ENCODE results near the gene MAML2. TPM values are rescaled to one million over a fixed set of nuclear protein-coding genes. Genes with fewer than 3 reads are reported as not detected.

MAML2 gene
- total and polyA plus RNA-seq, 4 donors = 3.8 to 41.8 (median 13.7) TPM

DNA sequence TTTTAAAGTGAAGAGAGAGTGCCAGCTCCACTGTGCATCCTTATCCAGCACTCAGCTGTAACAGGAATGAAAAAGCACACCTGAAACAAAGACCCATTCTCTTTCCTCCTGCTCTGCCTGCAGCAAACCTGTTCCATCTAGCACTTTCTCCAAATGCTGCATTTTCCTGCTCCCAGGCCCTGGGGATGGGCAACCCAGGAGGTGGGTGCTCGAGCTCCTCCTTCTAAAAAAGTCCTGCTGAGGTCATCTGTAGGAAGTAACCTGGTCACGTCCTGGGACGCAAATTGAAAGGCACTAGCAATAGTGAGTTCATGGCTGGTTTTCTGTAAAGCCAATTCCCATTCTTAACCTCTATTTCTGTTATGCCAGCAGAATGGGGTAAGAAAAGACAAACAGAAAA lies 173.7 kb downstream of the MAML2 start:
- Histone ChIP-seq H3K9ac (ENCODE audit: insufficient read depth in 1 of 2, low read length in 2 of 2) (peak overlapping the region in 1 of 2 donors; percentile 30), H3K27me3 (ENCODE audit: control insufficient read depth in 3 of 3, insufficient read depth in 3 of 3, low read length in 2 of 3) (no peaks in the 10 kb centered on the region), H3K27ac (ENCODE audit: low read depth in 1 of 2, low read length in 1 of 2) (peak overlapping the region in 1 of 2 donors; percentile 61), H3K36me3 (ENCODE audit: control insufficient read depth in 4 of 4, insufficient read depth in 4 of 4, low read length in 4 of 4) (no peaks in the 10 kb centered on the region), H3K4me1 (ENCODE audit: control insufficient read depth in 5 of 5, insufficient read depth in 5 of 5, low read length in 5 of 5) (peaks cover 0 to 22% (median 18%) of the 10 kb centered on the region in 5 donors), H3K9me3 (ENCODE audit: control insufficient read depth in 4 of 4, insufficient read depth in 3 of 4, low read length in 3 of 4) (no peaks in the 10 kb centered on the region), H3K4me3 (no peak overlapping the region)
- TF ChIP-seq CTCF (IDR thresholded peaks at IDR 0.05; ENCODE audit: control extremely low read depth, extremely low read depth) = no peak
- ATAC-seq (ENCODE audit: insufficient read depth, low FRiP score) = no peak
- DNase-seq = peak in 1 of 3 donors; percentile 44
- 76 to 77% methylated on average over 3 of the region's 3 CpGs for WGBS, 2 donors

DNA sequence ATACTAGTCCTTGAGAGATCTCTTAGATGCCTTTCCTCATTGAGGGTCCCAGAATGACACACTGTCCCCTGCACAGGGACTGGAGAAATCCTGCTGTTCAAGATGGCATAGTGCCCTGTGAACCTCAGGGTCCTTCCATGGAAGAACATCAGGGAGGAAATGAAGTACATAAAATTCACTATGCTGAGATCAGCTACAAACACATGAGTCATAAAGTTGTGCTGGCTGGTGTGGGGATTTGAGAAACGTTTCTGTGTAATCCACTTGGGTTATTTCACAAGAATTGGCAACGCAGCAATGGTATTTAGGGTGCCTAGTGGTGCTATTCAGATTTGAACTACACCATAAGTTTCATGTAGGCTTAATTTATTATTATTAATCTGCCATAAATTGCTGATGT lies 174.4 kb downstream of the MAML2 start:
- Histone ChIP-seq H3K27ac (ENCODE audit: low read depth in 1 of 2, low read length in 1 of 2) (peak overlapping the region in 1 of 2 donors; percentile 51), H3K27me3 (ENCODE audit: control insufficient read depth in 3 of 3, insufficient read depth in 3 of 3, low read length in 2 of 3) (no peaks in the 10 kb centered on the region), H3K9ac (ENCODE audit: insufficient read depth in 1 of 2, low read length in 2 of 2) (peak overlapping the region in 1 of 2 donors; percentile 51), H3K9me3 (ENCODE audit: control insufficient read depth in 4 of 4, insufficient read depth in 3 of 4, low read length in 3 of 4) (no peaks in the 10 kb centered on the region), H3K4me3 (no peak overlapping the region), H3K36me3 (ENCODE audit: control insufficient read depth in 4 of 4, insufficient read depth in 4 of 4, low read length in 4 of 4) (no peaks in the 10 kb centered on the region), H3K4me1 (ENCODE audit: control insufficient read depth in 5 of 5, insufficient read depth in 5 of 5, low read length in 5 of 5) (peaks cover under 1 to 22% (median 18%) of the 10 kb centered on the region in 5 donors)
- ATAC-seq (ENCODE audit: insufficient read depth, low FRiP score) (peak; percentile 75), DNase-seq (peak; percentile 42 to 93 (median 87))
- TF ChIP-seq CTCF (IDR thresholded peaks at IDR 0.05; ENCODE audit: control extremely low read depth, extremely low read depth) = no peak
- WGBS, 2 donors = 12 to 16% methylated on average over 2 of the region's 2 CpGs

DNA sequence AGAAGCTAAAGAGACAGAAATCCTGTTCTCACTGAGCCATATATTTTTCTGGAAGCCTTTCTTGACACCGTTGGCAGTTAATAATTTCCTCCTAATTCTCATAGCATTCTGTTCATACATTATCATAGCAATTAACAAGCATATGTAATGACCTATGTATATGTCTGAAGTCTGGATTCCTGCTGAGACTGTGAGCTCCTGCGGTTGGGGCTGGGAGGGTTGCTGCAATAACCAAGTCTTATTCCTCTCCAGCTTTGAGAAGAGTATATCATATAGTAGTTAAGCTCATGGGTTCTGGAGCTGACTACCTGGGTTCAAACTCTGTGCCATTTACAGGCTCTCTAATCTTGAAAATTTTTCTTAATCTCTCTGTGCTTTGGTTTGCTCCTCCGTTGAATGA lies 175.2 kb downstream of the MAML2 start:
- no peak for DNase-seq
- no peaks in the 10 kb centered on the region for H3K36me3 ChIP-seq (ENCODE audit: control insufficient read depth in 4 of 4, insufficient read depth in 4 of 4, low read length in 4 of 4)
- peaks cover 3 to 27% (median 22%) of the 10 kb centered on the region in 5 donors for H3K4me1 ChIP-seq (ENCODE audit: control insufficient read depth in 5 of 5, insufficient read depth in 5 of 5, low read length in 5 of 5)
- ATAC-seq (ENCODE audit: insufficient read depth, low FRiP score) = no peak
- no peak for TF ChIP-seq CTCF (IDR thresholded peaks at IDR 0.05; ENCODE audit: control extremely low read depth, extremely low read depth)
- no peak overlapping the region for H3K27ac ChIP-seq (ENCODE audit: low read depth in 1 of 2, low read length in 1 of 2)
- 89 to 97% methylated on average over 3 of the region's 3 CpGs for WGBS, 2 donors
- H3K27me3 ChIP-seq (ENCODE audit: control insufficient read depth in 3 of 3, insufficient read depth in 3 of 3, low read length in 2 of 3) = no peaks in the 10 kb centered on the region
- no peak overlapping the region for H3K9ac ChIP-seq (ENCODE audit: insufficient read depth in 1 of 2, low read length in 2 of 2)
- no peak overlapping the region for H3K4me3 ChIP-seq
- no peaks in the 10 kb centered on the region for H3K9me3 ChIP-seq (ENCODE audit: control insufficient read depth in 4 of 4, insufficient read depth in 3 of 4, low read length in 3 of 4)

GRCh38 chr11:96167203-96167758 lies 175.7 kb downstream of the MAML2 start:
- no peaks in the 10 kb centered on the region for H3K9me3 ChIP-seq (ENCODE audit: control insufficient read depth in 4 of 4, insufficient read depth in 3 of 4, low read length in 3 of 4)
- no peak overlapping the region for H3K4me3 ChIP-seq
- no peaks in the 10 kb centered on the region for H3K27me3 ChIP-seq (ENCODE audit: control insufficient read depth in 3 of 3, insufficient read depth in 3 of 3, low read length in 2 of 3)
- no peak for DNase-seq
- H3K36me3 ChIP-seq (ENCODE audit: control insufficient read depth in 4 of 4, insufficient read depth in 4 of 4, low read length in 4 of 4) = no peaks in the 10 kb centered on the region
- TF ChIP-seq CTCF (IDR thresholded peaks at IDR 0.05; ENCODE audit: control extremely low read depth, extremely low read depth) = no peak
- ATAC-seq (ENCODE audit: insufficient read depth, low FRiP score) = no peak
- no peak overlapping the region for H3K27ac ChIP-seq (ENCODE audit: low read depth in 1 of 2, low read length in 1 of 2)
- H3K4me1 ChIP-seq (ENCODE audit: control insufficient read depth in 5 of 5, insufficient read depth in 5 of 5, low read length in 5 of 5) = peaks cover 3 to 27% (median 22%) of the 10 kb centered on the region in 5 donors
- WGBS, 2 donors = 90 to 94% methylated on average over 4 of the region's 4 CpGs
- H3K9ac ChIP-seq (ENCODE audit: insufficient read depth in 1 of 2, low read length in 2 of 2) = no peak overlapping the region
